Hematopoietic multipotent progenitor cell treated with erythropoietin and hydrocortisone succinate and interleukin-3 and kit ligand, for 8 days (in vitro differentiated cells): Measurements from ENCODE around the gene ZNF496.
"Not testable (repeated sequence)": the region's sequence is repeated elsewhere in the genome, so short reads cannot be mapped to it uniquely, and the experiment has no call there.

Experiments used
- DNase-seq: peaks from one replicate; pipeline ENCODE4 v3.0.0-alpha.2; 2015

Gene ZNF496

DNA sequence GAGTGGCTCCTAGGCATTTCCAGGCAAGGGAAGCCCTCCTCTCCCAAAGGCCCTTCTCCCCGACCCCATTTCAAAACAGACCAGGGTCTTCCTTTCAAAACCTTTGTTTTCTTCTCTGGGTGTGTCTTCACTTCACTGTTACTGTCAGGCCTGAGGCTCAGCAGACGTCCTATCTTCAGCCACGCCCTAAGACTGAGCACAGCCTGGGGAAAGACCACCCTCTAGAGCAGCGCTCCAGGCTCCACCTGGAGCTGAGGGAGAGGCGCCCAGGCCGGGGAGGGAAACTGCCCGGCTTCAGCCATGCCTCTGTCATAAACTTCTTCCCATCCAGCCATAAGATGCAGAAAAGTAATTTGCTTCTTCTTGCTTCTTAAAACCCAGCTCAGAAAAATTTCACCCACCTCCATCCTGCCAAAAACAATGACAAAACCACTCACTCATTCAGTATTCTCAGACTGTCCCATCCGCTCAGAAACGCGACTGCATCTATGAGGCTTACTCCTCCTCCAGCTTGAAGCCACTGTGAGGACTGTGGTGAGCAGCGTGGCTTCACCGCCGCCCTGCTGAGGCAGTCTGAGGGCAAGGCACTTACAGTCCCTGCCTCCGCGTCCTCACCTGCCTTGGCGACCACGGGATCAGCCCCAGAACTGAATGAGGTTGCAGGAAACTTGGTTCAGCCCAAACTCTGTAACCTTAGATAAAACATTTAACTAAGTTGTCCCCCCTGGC, 39.7 kb downstream of the ZNF496 start:
- DNase-seq: no peak

DNA sequence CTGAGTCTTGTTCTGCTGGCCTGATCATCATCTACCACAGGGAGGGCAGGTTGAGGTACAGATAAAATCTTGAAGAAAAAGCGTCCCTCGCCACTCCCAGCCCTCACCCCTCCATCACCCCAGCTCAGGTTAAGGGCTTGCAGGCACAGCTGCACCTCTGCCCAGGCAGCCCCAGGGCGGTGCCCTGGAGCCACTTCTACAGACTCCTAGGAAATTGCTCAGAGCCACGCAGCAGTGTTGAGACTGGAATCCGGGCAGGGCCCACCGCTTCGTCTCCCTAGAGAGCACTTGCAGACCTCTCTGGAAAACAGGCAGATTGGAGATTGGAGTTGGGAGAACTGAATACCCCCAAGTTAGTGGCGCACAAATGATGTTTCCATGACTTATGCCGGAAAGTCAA, 40.5 kb downstream of the ZNF496 start:
- no peak for DNase-seq

- no peak for DNase-seq
These were observed 41.1 kb downstream of the ZNF496 start for GRCh38 chr1:247290576-247290975.

GRCh38 chr1:247289274-247289892, 42.3 kb downstream of the ZNF496 start:
- not testable (repeated sequence) for DNase-seq

DNA sequence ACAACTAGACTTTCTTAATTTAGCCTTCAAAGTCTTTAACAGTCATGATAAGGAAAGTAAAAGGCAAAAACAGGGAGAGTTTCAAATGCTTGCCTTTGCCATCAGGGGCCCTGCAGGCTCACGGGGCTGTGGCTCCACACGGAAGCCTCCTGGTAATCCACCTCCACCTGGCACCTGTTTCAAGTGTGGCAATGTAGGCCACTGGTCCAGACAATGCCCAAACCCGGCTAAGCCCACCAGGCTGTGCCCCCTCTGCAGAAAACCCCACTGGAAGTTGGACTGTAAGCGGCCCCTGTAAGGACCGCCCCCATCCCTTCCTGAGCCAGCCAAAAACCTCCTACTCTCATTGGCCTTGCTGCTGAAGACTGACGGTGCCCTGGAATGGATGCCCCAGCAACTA, 43.3 kb downstream of the ZNF496 start:
- DNase-seq: no peak

- DNase-seq: no peak
These were observed 44.2 kb downstream of the ZNF496 start for GRCh38 chr1:247287460-247287859.

GRCh38 chr1:247286134-247286670, 45.5 kb downstream of the ZNF496 start:
- no peak for DNase-seq

DNA sequence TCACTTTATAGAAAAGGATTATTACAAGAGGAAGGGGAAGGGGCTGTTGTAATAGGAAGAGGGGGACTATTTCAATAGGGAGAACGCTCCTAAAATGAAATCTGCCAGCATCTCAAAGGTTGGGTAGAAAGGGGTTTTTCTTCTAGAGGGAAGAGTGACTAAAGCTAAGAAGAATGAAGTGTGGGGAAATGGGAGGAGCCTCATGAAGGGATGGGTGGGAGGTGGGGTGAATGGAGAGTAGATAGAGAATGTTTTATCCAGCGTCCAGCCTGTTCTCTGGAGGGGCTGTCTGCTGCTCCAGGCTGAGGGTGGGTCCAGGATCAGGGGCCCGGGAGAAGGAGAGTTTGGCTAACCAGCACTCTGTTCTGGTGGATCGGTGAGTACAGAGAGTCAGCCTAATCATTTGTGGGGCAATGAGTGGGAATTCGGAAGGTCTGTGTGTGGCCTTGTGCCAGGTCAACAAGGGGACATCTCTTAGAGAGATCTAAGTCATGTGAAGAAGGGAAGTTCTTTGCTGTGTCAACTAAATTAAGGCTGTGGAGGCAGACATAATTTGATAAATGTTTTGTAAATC, 50.6 kb downstream of the ZNF496 start:
- no peak for DNase-seq

- no peak for DNase-seq
These were observed 54.5 kb downstream of the ZNF496 start for GRCh38 chr1:247277191-247277590.

- DNase-seq: no peak
These were observed 56.9 kb downstream of the ZNF496 start for GRCh38 chr1:247274605-247275256.

DNA sequence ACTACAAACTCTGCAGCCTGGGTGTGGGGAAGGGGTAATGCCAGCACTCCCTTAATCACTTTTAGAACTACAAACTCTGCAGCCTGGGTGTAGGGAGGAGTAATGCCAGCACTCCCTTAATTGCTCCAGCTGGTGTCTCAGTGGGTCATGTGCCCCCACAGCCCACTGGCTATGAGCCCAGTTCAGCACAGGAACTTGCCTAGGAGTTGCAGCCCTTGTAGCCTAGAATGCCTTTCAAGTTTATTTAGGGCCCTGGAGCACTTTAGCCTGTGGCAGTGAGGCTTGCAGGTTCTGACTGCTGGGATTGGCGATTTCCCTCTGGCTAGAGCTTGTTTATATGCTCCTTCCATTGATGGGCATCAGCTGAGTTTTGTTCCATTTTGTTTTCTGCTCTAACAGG, 58.7 kb downstream of the ZNF496 start:
- DNase-seq: no peak

DNA sequence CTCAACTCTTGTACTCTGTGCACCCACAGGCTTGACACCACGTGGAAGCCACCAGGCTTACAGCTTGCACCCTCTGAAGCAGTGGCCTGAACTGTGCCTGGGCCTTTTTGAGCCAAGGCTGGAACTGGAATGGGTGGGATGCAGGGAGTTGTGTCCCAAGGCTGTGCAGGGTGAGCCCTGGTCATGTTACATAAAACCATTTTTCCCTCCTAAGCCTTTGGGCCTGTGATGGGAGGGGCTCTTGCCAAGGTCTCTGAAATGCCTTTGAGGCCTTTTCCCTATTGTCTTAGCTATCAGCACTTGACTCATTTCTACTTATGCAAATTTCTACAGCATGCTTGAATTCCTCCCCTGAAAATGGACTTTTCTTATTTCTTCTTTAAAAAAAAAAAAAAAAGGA, 61.7 kb downstream of the ZNF496 start:
- DNase-seq: no peak

DNA sequence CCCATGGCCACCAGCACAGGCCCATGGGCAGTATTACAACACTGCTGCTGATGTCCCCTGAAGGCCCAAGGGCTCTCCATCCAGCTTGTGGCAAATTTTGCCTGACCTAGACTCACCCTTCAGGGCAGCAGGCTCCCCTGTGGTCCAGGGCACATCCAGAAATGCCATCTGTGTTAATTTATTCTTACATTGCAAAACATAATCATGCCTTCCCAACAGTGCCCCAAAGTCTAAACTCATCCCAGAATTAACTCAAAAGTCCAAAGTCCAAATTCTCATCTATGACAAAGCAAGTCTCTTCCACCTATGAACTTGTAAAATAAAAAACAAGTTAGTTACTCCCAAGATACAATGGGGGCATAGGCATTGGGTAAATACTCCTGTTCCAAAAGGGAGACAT, 62.5 kb downstream of the ZNF496 start:
- DNase-seq: no peak

GRCh38 chr1:247268390-247269045, 63.1 kb downstream of the ZNF496 start:
- peak; percentile 9 for DNase-seq

GRCh38 chr1:247266053-247266452, 65.6 kb downstream of the ZNF496 start:
- no peak for DNase-seq

DNA sequence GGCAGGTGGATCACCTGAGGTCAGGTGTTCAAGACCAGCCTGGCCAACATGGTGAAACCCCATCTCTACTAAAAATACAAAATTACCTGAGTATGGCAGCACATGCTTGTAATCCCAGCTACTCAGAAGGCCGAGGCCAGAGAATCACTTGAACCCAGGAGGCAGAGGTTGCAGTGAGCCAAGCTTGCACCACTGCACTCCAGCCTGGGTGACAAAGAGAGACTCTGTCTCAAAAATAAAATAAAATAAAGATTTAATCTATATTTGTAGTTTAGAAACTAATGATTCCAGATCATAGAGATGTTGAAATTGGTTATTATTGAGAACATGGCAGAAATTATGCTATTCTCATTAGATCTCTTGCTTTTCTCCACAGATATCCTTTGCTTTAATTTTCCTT, 75.9 kb downstream of the ZNF496 start, which contains the start of gene VN1R5:
Gene VN1R5, plus strand, starts transcription at position 301 of the 400 bp plus-strand sequence.
- not testable (repeated sequence) for DNase-seq

GRCh38 chr1:247247568-247247967, 84.1 kb downstream of the ZNF496 start:
- no peak for DNase-seq
